ENCODE results near the gene PTGDS.

- TF ChIP-seq POLR2AphosphoS5 (IDR thresholded peaks at IDR 0.05; ENCODE audit: low read depth, low read length) (no peak), POLR2A (IDR thresholded peaks at IDR 0.05; ENCODE audit: low read depth, low read length) (no peak), TAF1 (IDR thresholded peaks at IDR 0.05; ENCODE audit: borderline replicate concordance, low read depth, low read length) (no peak)
Observed at GRCh38 chr9:136935651-136936050, 41.7 kb upstream of the PTGDS start.
